Liver (tissue), 9 donors: ENCODE results near the gene RNF144A. TPM values are rescaled to one million over a fixed set of nuclear protein-coding genes. Genes with fewer than 3 reads are reported as not detected.

Experiments
- DNase-seq: peaks from one replicate; pipeline ENCODE4 v3.0.0-alpha.2; 2017; ENCODE audit warnings: low spot score
- H3K27ac ChIP-seq, 2 donors: one replicate each; pipeline ENCODE4 v1.7.0; 2013; ENCODE audit warnings: inconsistent platforms in 2 of 2, low read length in 2 of 2, control low read depth in 1 of 2, low read depth in 1 of 2, mild to moderate bottlenecking in 1 of 2
- H3K27me3 ChIP-seq, 4 donors: one replicate each; pipeline versions ENCODE4 v1.6.1 to v1.7.0; 2013; ENCODE audit warnings: low read length in 3 of 4, inconsistent platforms in 1 of 4, mild to moderate bottlenecking in 1 of 4, moderate library complexity in 1 of 4; ENCODE audit not compliant: control insufficient read depth in 4 of 4, insufficient read depth in 4 of 4
- H3K36me3 ChIP-seq, 4 donors: one replicate each; pipeline versions ENCODE4 v1.6.1 to v1.7.0; 2013; ENCODE audit warnings: low read length in 3 of 4, mild to moderate bottlenecking in 3 of 4, low read depth in 1 of 4, moderate library complexity in 1 of 4; ENCODE audit not compliant: control insufficient read depth in 4 of 4, insufficient read depth in 3 of 4
- H3K4me1 ChIP-seq, 4 donors: one replicate each; pipeline versions ENCODE4 v1.6.1 to v1.7.0; 2013; ENCODE audit warnings: low read length in 3 of 4, mild to moderate bottlenecking in 3 of 4, moderate library complexity in 1 of 4; ENCODE audit not compliant: control insufficient read depth in 4 of 4, insufficient read depth in 4 of 4
- H3K4me3 ChIP-seq, 3 donors: one replicate each; pipeline versions ENCODE4 v1.6.1 to v1.7.0; 2013; ENCODE audit warnings: low read length in 3 of 3, control low read depth in 1 of 3, low read depth in 1 of 3, mild to moderate bottlenecking in 1 of 3
- H3K9ac ChIP-seq, 2 donors: one replicate each; pipeline ENCODE4 v1.7.0; 2013; ENCODE audit warnings: low read length in 2 of 2, mild to moderate bottlenecking in 2 of 2, moderate library complexity in 2 of 2, control low read depth in 1 of 2, low read depth in 1 of 2
- H3K9me3 ChIP-seq, 4 donors: one replicate each; pipeline versions ENCODE4 v1.6.1 to v1.7.0; 2013; ENCODE audit warnings: low read length in 3 of 4; ENCODE audit not compliant: control insufficient read depth in 4 of 4
- EGR1 ChIP-seq, 2 donors: IDR thresholded peaks; 2 replicates each; pipeline ENCODE4 v1.6.1; 2016 to 2018; ENCODE audit warnings: antibody characterized with exemption in 2 of 2, low read depth in 2 of 2
- FOXA1 ChIP-seq: IDR thresholded peaks from 2 replicates; pipeline ENCODE4 v1.6.1; 2016; ENCODE audit warnings: antibody characterized with exemption
- FOXA2 ChIP-seq: IDR thresholded peaks from 2 replicates; pipeline ENCODE4 v1.6.1; 2016; ENCODE audit warnings: antibody characterized with exemption
- GABPA ChIP-seq, 2 donors: IDR thresholded peaks in 1 of 2; conservative IDR thresholded peaks in 1 of 2; 2 replicates each; pipeline ENCODE4 v1.6.1; 2016; ENCODE audit warnings: antibody characterized with exemption in 2 of 2, mild to moderate bottlenecking in 1 of 2, moderate library complexity in 1 of 2
- HNF4A ChIP-seq, 2 donors: conservative IDR thresholded peaks; 2 replicates each; pipeline ENCODE4 v1.6.1; 2016; ENCODE audit warnings: antibody characterized with exemption in 2 of 2, mild to moderate bottlenecking in 2 of 2
- HNF4G ChIP-seq: IDR thresholded peaks from 2 replicates; pipeline ENCODE4 v1.6.1; 2016; ENCODE audit warnings: antibody characterized with exemption
- JUND ChIP-seq, 2 donors: IDR thresholded peaks; 2 replicates each; pipeline ENCODE4 v1.6.1; 2016; ENCODE audit warnings: antibody characterized with exemption in 2 of 2
- NR2F2 ChIP-seq: IDR thresholded peaks from 2 replicates; pipeline ENCODE4 v1.6.1; 2016; ENCODE audit warnings: antibody characterized with exemption
- RAD21 ChIP-seq, 2 donors: IDR thresholded peaks; 2 replicates each; pipeline ENCODE4 v1.6.1; 2016; ENCODE audit warnings: antibody characterized with exemption in 2 of 2, mild to moderate bottlenecking in 2 of 2
- RXRA ChIP-seq, 2 donors: IDR thresholded peaks; 2 replicates each; pipeline ENCODE4 v1.6.1; 2017 to 2018; ENCODE audit warnings: antibody characterized with exemption in 2 of 2, mild to moderate bottlenecking in 1 of 2
- SP1 ChIP-seq: IDR thresholded peaks from 2 replicates; pipeline ENCODE4 v1.6.1; 2018; ENCODE audit warnings: antibody characterized with exemption, mild to moderate bottlenecking
- TAF1 ChIP-seq: conservative IDR thresholded peaks from 2 replicates; pipeline ENCODE4 v1.6.1; 2016; ENCODE audit warnings: antibody characterized with exemption, mild to moderate bottlenecking
- YY1 ChIP-seq: IDR thresholded peaks from 2 replicates; pipeline ENCODE4 v1.6.1; 2016; ENCODE audit warnings: antibody characterized with exemption, mild to moderate bottlenecking
- WGBS: extraction: QIAGEN DNeasy Blood & Tissue Kit; methylation state at CpG from one replicate; pipeline ENCODE4 v1.1.7; 2013; 5-methylcytosine and 5-hydroxymethylcytosine counted together
- polyA plus RNA-seq, 2 donors: library from polyadenylated mRNA; stranded (reverse) in 1 of 2; unstranded in 1 of 2; fragments of 200-250 nt in 1 of 2; fragments of >200 nt in 1 of 2; fragmentation: Nextera tagmentation in 1 of 2; extraction: Ambion mirVana in 1 of 2; gene quantifications; one replicate each; pipeline versions ENCODE4 v1.2.1 to v1.2.3, GENCODE V29; 2013 to 2015
- total RNA-seq, 2 donors: library from RNA; depleted of rRNA; stranded (reverse); fragments of >200 nt; gene quantifications; one replicate each; pipeline ENCODE4 v1.2.3, GENCODE V29; 2014
- TF ChIP-seq, protein P1 (sequence below): IDR thresholded peaks from 2 replicates; pipeline ENCODE4 v1.6.1; 2016; ENCODE audit warnings: antibody characterized with exemption, mild to moderate bottlenecking
- TF ChIP-seq, protein P2 (sequence below): IDR thresholded peaks from 2 replicates; pipeline ENCODE4 v1.6.1; 2016; ENCODE audit warnings: antibody characterized with exemption
- TF ChIP-seq, protein P3 (sequence below): IDR thresholded peaks from 2 replicates; pipeline ENCODE4 v1.6.1; 2016; ENCODE audit warnings: antibody characterized with exemption
- TF ChIP-seq, protein P4 (sequence below): IDR thresholded peaks from 2 replicates; pipeline ENCODE4 v1.6.1; 2016; ENCODE audit warnings: antibody characterized with exemption
- TF ChIP-seq, protein P5 (sequence below): fragments of 150-350 bp; IDR thresholded peaks from 2 replicates; pipeline ENCODE4 v1.5.1; 2017; ENCODE audit warnings: improper control_type of control experiment, low read depth, low read length; ENCODE audit not compliant: missing input control
- donor health status: healthy.
- donor health status: healthy.
- donor health status: healthy.
- donor health status: healthy.
- donor health status: healthy.

The RNF144A gene
- total and polyA plus RNA-seq, 4 donors = 1.0 to 10.4 (median 2.3) TPM

DNA sequence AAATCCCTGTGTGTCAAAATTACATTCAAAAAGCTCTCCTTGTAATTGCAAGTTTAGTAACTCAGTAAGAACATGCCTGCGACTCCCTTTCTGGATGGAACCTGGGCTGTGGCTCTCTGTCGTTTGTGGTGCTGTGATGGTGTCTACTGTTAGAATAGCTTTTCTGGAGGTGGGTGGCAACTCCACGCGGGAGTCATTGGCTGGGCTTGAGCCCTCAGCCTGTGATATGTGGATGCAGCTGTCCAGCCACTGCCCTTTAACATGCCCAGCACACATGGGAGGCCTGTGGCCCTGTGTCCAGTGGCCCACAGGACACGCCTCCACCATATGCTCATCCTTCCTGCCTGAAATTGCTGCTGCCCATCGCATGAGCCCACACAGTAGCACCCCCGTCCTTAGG is 124.2 kb downstream of the RNF144A start (continued):
- TF ChIP-seq, protein P1, sequence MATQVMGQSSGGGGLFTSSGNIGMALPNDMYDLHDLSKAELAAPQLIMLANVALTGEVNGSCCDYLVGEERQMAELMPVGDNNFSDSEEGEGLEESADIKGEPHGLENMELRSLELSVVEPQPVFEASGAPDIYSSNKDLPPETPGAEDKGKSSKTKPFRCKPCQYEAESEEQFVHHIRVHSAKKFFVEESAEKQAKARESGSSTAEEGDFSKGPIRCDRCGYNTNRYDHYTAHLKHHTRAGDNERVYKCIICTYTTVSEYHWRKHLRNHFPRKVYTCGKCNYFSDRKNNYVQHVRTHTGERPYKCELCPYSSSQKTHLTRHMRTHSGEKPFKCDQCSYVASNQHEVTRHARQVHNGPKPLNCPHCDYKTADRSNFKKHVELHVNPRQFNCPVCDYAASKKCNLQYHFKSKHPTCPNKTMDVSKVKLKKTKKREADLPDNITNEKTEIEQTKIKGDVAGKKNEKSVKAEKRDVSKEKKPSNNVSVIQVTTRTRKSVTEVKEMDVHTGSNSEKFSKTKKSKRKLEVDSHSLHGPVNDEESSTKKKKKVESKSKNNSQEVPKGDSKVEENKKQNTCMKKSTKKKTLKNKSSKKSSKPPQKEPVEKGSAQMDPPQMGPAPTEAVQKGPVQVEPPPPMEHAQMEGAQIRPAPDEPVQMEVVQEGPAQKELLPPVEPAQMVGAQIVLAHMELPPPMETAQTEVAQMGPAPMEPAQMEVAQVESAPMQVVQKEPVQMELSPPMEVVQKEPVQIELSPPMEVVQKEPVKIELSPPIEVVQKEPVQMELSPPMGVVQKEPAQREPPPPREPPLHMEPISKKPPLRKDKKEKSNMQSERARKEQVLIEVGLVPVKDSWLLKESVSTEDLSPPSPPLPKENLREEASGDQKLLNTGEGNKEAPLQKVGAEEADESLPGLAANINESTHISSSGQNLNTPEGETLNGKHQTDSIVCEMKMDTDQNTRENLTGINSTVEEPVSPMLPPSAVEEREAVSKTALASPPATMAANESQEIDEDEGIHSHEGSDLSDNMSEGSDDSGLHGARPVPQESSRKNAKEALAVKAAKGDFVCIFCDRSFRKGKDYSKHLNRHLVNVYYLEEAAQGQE = no peak
- TF ChIP-seq YY1 (no peak), TAF1 (no peak), RXRA (IDR thresholded peaks at IDR 0.05) (no peak)

DNA sequence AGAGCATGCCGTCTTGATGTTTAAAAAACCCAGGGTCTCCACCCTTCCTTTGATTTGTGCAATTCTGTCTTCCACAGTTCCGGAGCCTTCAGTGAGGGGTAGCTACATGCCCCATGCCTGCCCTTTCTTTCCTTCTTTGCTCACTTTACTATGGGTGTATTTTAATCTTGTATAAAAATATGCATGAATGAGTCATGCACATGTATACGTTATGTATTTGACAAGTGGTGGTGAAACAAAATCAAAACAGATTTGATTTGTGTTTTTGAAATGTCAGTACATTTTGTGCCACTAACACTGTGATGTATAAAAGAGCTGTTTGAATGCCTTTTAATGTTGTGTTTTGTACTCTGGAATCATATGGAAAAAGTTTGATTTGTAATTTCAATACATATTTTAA is 126.5 kb downstream of the RNF144A start:
- no peak for DNase-seq
- Histone ChIP-seq H3K9me3 (no peaks in the 10 kb centered on the region), H3K27ac (no peak overlapping the region), H3K36me3 (no peaks in the 10 kb centered on the region), H3K4me3 (no peak overlapping the region), H3K9ac (no peak overlapping the region), H3K4me1 (no peaks in the 10 kb centered on the region), H3K27me3 (no peaks in the 10 kb centered on the region)
- WGBS = 90% methylated on average over 3 of the region's 3 CpGs
- TF ChIP-seq YY1 (no peak), EGR1 (IDR thresholded peaks at IDR 0.05; ENCODE audit: low read depth in 2 of 2) (no peak), JUND (IDR thresholded peaks at IDR 0.05) (no peak), FOXA2 (no peak), HNF4A (conservative IDR thresholded peaks at IDR 0.05) (no peak), RAD21 (IDR thresholded peaks at IDR 0.05) (no peak), TAF1 (no peak), SP1 (no peak), NR2F2 (no peak), FOXA1 (no peak), GABPA (IDR thresholded peaks at IDR 0.05 in 1 of 2, conservative IDR thresholded peaks at IDR 0.05 in 1 of 2) (no peak), HNF4G (no peak)
- TF ChIP-seq, protein P2, sequence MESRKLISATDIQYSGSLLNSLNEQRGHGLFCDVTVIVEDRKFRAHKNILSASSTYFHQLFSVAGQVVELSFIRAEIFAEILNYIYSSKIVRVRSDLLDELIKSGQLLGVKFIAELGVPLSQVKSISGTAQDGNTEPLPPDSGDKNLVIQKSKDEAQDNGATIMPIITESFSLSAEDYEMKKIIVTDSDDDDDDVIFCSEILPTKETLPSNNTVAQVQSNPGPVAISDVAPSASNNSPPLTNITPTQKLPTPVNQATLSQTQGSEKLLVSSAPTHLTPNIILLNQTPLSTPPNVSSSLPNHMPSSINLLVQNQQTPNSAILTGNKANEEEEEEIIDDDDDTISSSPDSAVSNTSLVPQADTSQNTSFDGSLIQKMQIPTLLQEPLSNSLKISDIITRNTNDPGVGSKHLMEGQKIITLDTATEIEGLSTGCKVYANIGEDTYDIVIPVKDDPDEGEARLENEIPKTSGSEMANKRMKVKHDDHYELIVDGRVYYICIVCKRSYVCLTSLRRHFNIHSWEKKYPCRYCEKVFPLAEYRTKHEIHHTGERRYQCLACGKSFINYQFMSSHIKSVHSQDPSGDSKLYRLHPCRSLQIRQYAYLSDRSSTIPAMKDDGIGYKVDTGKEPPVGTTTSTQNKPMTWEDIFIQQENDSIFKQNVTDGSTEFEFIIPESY = no peak
- TF ChIP-seq, protein P3, sequence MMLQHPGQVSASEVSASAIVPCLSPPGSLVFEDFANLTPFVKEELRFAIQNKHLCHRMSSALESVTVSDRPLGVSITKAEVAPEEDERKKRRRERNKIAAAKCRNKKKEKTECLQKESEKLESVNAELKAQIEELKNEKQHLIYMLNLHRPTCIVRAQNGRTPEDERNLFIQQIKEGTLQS = no peak
- TF ChIP-seq, protein P4, sequence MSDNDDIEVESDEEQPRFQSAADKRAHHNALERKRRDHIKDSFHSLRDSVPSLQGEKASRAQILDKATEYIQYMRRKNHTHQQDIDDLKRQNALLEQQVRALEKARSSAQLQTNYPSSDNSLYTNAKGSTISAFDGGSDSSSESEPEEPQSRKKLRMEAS = no peak
- TF ChIP-seq, protein P1 = no peak
- TF ChIP-seq, protein P5, sequence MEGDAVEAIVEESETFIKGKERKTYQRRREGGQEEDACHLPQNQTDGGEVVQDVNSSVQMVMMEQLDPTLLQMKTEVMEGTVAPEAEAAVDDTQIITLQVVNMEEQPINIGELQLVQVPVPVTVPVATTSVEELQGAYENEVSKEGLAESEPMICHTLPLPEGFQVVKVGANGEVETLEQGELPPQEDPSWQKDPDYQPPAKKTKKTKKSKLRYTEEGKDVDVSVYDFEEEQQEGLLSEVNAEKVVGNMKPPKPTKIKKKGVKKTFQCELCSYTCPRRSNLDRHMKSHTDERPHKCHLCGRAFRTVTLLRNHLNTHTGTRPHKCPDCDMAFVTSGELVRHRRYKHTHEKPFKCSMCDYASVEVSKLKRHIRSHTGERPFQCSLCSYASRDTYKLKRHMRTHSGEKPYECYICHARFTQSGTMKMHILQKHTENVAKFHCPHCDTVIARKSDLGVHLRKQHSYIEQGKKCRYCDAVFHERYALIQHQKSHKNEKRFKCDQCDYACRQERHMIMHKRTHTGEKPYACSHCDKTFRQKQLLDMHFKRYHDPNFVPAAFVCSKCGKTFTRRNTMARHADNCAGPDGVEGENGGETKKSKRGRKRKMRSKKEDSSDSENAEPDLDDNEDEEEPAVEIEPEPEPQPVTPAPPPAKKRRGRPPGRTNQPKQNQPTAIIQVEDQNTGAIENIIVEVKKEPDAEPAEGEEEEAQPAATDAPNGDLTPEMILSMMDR = no peak
